GM19468 (cell line): ENCODE results near the gene BCL7A.

ENCODE experiments used
- ATAC-seq: cut with Tn5 transposase; IDR thresholded peaks from one replicate; pipeline ENCODE4 v1.9.1; 2021; ENCODE audit warnings: mild to moderate bottlenecking, moderate library complexity, moderate number of reproducible peaks; ENCODE audit not compliant: unreplicated experiment; ENCODE audit errors: extremely low read depth

BCL7A gene

DNA sequence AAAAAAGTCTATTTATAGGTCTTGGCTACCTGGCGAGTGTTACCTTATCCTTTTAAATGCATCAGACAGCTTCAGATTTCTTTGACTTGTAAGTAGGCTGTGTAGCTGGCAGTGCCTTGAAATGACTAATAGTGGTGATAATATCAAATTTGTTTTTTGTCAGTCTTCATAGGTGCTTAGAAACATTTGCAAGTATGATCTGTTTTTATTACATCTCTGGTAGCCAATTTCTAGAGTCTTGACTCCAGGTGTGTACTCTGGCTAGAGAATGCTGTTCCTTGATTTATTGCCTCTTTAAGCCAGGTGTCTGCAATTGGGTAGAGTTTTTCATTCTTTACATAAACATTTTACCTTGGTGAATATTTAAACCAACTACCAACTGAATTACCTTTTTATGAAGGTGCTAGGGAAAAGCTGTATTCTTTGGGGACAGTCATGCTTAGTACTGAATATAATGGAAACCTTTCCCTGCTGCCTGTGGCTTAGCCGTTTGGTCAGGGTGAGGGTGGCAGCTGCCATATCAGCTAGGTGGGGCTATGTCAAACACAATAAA, 89.5 kb downstream of the BCL7A start:
- no peak for ATAC-seq
